ENCODE measurements around the gene ANKRD44. TPM values are rescaled to one million over a fixed set of nuclear protein-coding genes. Genes with fewer than 3 reads are reported as not detected.

ANKRD44 gene
- total RNA-seq, 1 experiment from 2014 or later: 7.1 TPM

DNA sequence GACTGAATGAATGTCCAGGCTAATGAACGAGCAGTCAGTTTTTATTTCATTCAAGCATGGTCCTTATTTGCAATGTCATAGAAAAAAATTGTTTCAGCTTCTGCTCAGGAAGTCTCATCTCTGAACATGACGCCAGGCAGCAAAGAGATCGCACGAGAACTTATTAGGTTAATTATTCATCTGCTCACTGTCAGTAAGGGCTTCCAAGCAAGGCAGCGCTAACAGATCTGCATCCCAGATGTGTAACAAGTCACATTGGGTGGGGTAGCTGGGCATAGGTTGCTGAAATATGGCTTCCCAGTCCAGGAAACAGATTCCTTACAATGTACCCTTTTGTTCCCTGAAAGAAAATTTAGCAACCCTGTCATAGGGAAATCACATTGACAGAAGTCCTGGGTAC lies 63.5 kb downstream of the ANKRD44 start:
- DNase-seq: no peak
- H3K36me3 Mint-ChIP-seq (ENCODE audit: insufficient read depth, unreplicated experiment): no peaks in the 10 kb centered on the region
- no peaks in the 10 kb centered on the region for H3K9me3 Mint-ChIP-seq (ENCODE audit: low read depth, unreplicated experiment)
- BruUV-seq (replicated peaks): no TSS peak
- TF ChIP-seq, protein P1, sequence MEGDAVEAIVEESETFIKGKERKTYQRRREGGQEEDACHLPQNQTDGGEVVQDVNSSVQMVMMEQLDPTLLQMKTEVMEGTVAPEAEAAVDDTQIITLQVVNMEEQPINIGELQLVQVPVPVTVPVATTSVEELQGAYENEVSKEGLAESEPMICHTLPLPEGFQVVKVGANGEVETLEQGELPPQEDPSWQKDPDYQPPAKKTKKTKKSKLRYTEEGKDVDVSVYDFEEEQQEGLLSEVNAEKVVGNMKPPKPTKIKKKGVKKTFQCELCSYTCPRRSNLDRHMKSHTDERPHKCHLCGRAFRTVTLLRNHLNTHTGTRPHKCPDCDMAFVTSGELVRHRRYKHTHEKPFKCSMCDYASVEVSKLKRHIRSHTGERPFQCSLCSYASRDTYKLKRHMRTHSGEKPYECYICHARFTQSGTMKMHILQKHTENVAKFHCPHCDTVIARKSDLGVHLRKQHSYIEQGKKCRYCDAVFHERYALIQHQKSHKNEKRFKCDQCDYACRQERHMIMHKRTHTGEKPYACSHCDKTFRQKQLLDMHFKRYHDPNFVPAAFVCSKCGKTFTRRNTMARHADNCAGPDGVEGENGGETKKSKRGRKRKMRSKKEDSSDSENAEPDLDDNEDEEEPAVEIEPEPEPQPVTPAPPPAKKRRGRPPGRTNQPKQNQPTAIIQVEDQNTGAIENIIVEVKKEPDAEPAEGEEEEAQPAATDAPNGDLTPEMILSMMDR (IDR thresholded peaks at IDR 0.05; ENCODE audit: unreplicated experiment): no peak
- H3K27me3 Mint-ChIP-seq (ENCODE audit: unreplicated experiment): no peaks in the 10 kb centered on the region
- H3K4me1 Mint-ChIP-seq (ENCODE audit: low read depth, unreplicated experiment): no peaks in the 10 kb centered on the region
- intact Hi-C loops (cut with micrococcal nuclease; ENCODE audit: unreplicated experiment): no loop called here
- H3K27ac Mint-ChIP-seq (ENCODE audit: unreplicated experiment): no peak overlapping the region
- no peak overlapping the region for H3K4me3 Mint-ChIP-seq (ENCODE audit: low read depth, unreplicated experiment)
- CTCF ChIA-PET: no interaction called here

DNA sequence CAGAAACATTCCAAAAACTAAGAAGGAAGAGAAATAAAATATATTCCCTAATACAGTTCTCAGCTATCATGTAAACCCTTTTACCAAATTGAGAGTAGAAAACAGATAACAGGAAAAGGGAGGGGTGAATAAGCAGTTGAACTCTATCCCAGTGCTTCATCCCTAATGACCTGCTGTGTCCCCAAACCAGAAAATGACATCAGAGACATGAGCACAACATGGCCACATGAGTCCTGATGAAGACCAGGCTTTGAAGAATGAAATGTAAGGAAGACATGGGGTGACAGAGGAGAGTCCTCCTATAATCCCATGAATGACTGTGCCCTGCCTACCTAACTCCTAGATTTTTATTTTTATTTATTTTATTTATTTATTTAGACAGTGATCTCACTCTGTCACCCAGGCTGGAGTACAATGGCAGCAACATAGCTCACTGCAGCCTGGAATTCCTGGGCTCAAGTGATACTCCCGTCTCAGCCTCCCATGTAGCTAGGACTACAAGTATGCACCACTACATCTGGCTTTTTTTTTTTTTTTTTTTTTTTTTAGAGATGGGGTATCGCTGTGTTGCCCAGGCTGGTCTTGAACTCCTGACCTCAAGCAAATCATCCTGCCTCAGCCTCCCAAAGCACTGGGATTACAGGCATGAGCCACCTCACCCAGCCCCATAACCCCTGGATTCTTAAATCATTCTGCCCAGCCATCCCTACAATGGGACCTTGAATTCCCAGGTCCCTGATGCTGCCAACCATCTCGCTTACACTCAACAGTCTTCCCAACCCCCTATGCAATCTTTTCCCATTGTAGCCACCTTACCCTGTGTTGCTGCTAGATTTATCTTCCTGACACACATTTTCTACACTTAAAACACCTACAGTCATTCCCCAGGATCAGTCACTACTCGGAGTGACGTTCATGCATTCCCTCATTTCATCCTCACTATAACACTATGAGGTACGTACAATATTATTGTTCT lies 64.5 kb downstream of the ANKRD44 start:
- Mint-ChIP-seq H3K27ac (ENCODE audit: unreplicated experiment) (no peak overlapping the region), H3K4me3 (ENCODE audit: low read depth, unreplicated experiment) (no peak overlapping the region), H3K27me3 (ENCODE audit: unreplicated experiment) (no peaks in the 10 kb centered on the region), H3K9me3 (ENCODE audit: low read depth, unreplicated experiment) (no peaks in the 10 kb centered on the region), H3K36me3 (ENCODE audit: insufficient read depth, unreplicated experiment) (no peaks in the 10 kb centered on the region), H3K4me1 (ENCODE audit: low read depth, unreplicated experiment) (no peaks in the 10 kb centered on the region)
- CTCF ChIA-PET: interaction anchor here (0.6 kb wide), 1 partner anchor 10 kb away, joined by 6 read pairs; no protein-coding TSS in a partner anchor
- no peak for DNase-seq
- intact Hi-C loops (cut with micrococcal nuclease; ENCODE audit: unreplicated experiment): no loop called here
- BruUV-seq (replicated peaks): no TSS peak
- TF ChIP-seq, protein P1 (IDR thresholded peaks at IDR 0.05; ENCODE audit: unreplicated experiment): no peak

DNA sequence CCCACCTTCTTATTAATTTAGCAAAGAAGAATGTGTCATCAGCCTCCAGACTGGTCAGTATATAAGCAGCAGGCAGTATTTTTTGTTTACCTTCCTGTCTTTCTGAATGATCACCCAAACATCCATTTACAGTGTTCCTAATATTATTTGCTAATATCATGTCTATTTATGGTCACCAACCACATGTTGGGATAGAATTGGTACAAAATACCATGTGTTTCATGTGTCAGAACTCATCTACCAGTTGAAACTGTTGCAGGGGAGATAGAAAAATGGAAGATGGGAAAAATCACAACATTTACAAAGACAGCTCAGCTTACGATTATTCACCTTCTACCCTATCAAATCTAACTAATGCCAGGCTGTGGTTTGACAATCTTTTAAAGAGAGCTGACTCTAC lies 66.2 kb downstream of the ANKRD44 start:
- no peak overlapping the region for H3K27ac Mint-ChIP-seq (ENCODE audit: unreplicated experiment)
- H3K36me3 Mint-ChIP-seq (ENCODE audit: insufficient read depth, unreplicated experiment): no peaks in the 10 kb centered on the region
- no peak for DNase-seq
- H3K4me3 Mint-ChIP-seq (ENCODE audit: low read depth, unreplicated experiment): no peak overlapping the region
- CTCF ChIA-PET: no interaction called here
- no peaks in the 10 kb centered on the region for H3K9me3 Mint-ChIP-seq (ENCODE audit: low read depth, unreplicated experiment)
- no peaks in the 10 kb centered on the region for H3K4me1 Mint-ChIP-seq (ENCODE audit: low read depth, unreplicated experiment)
- TF ChIP-seq, protein P1 (IDR thresholded peaks at IDR 0.05; ENCODE audit: unreplicated experiment): no peak
- intact Hi-C loops (cut with micrococcal nuclease; ENCODE audit: unreplicated experiment): no loop called here
- no peaks in the 10 kb centered on the region for H3K27me3 Mint-ChIP-seq (ENCODE audit: unreplicated experiment)
- BruUV-seq (replicated peaks): no TSS peak

DNA sequence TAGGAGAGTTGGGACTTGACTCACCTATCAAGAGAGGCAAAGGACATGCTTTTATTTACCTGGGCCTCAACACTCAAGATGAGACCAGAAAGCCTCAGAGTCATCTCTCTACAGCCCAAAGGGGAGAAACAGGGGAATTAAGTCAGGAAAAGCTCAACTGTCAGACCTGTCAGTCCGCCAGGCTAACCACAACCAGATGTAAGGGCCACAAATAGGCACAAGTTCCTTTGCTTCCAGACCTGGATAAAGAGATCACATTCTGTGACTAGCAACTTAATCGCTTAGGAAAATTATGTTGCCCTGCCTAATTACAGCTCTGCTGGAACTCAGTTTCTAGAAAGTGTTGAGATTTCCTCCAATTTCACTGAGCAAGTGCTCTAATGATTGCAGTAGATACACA lies 67.9 kb downstream of the ANKRD44 start:
- Mint-ChIP-seq H3K4me1 (ENCODE audit: low read depth, unreplicated experiment) (no peaks in the 10 kb centered on the region), H3K4me3 (ENCODE audit: low read depth, unreplicated experiment) (no peak overlapping the region), H3K27ac (ENCODE audit: unreplicated experiment) (no peak overlapping the region), H3K9me3 (ENCODE audit: low read depth, unreplicated experiment) (no peaks in the 10 kb centered on the region), H3K27me3 (ENCODE audit: unreplicated experiment) (no peaks in the 10 kb centered on the region), H3K36me3 (ENCODE audit: insufficient read depth, unreplicated experiment) (no peaks in the 10 kb centered on the region)
- DNase-seq: no peak
- intact Hi-C loops (cut with micrococcal nuclease; ENCODE audit: unreplicated experiment): no loop called here
- no TSS peak for BruUV-seq (replicated peaks)
- CTCF ChIA-PET: no interaction called here
- TF ChIP-seq, protein P1 (IDR thresholded peaks at IDR 0.05; ENCODE audit: unreplicated experiment): no peak

All from Calu3 (cell line).